Large intestine (tissue), 3 donors: Measurements from ENCODE around the gene PKHD1. TPM values are rescaled to one million over a fixed set of nuclear protein-coding genes. Genes with fewer than 3 reads are reported as not detected.
A peak's percentile ranks its signal among the peaks of the same experiment; 100 is the strongest.
"Not testable (repeated sequence)": the region's sequence is repeated elsewhere in the genome, so short reads cannot be mapped to it uniquely, and the experiment has no call there.

ENCODE experiments used
- DNase-seq, 2 donors: peaks; one replicate each; pipeline versions ENCODE4 v3.0.0 to v3.0.0-alpha.2; 2013
- H3K27ac ChIP-seq: one replicate; pipeline ENCODE4 v1.5.1; 2013; ENCODE audit warnings: low read length
- H3K27me3 ChIP-seq: 2 replicates; pipeline ENCODE4 v1.6.1; 2013; ENCODE audit warnings: low read length; ENCODE audit not compliant: control insufficient read depth, insufficient read depth
- H3K36me3 ChIP-seq: 2 replicates; pipeline ENCODE4 v1.6.1; 2013; ENCODE audit warnings: low read length; ENCODE audit not compliant: control insufficient read depth, insufficient read depth
- H3K4me1 ChIP-seq: one replicate; pipeline ENCODE4 v1.6.1; 2013; ENCODE audit warnings: low read length; ENCODE audit not compliant: control insufficient read depth, insufficient read depth
- H3K4me3 ChIP-seq: one replicate; pipeline ENCODE4 v1.5.1; 2013; ENCODE audit warnings: low read length
- H3K9me3 ChIP-seq: one replicate; pipeline ENCODE4 v1.6.1; 2013; ENCODE audit warnings: mild to moderate bottlenecking, low read depth, low read length, moderate library complexity; ENCODE audit not compliant: control insufficient read depth
- WGBS: methylation state at CpG from one replicate; pipeline ENCODE4 v1.1.5; 2013; ENCODE audit warnings: low lambda C conversion rate; ENCODE audit not compliant: insufficient coverage; 5-methylcytosine and 5-hydroxymethylcytosine counted together
- polyA plus RNA-seq: library from polyadenylated mRNA; unstranded; fragments of 120-200 nt; gene quantifications from one replicate; pipeline ENCODE4 v1.2.1, GENCODE V29; 2013

PKHD1 gene
- polyA plus RNA-seq, 1 donor, result 0.36 TPM

DNA sequence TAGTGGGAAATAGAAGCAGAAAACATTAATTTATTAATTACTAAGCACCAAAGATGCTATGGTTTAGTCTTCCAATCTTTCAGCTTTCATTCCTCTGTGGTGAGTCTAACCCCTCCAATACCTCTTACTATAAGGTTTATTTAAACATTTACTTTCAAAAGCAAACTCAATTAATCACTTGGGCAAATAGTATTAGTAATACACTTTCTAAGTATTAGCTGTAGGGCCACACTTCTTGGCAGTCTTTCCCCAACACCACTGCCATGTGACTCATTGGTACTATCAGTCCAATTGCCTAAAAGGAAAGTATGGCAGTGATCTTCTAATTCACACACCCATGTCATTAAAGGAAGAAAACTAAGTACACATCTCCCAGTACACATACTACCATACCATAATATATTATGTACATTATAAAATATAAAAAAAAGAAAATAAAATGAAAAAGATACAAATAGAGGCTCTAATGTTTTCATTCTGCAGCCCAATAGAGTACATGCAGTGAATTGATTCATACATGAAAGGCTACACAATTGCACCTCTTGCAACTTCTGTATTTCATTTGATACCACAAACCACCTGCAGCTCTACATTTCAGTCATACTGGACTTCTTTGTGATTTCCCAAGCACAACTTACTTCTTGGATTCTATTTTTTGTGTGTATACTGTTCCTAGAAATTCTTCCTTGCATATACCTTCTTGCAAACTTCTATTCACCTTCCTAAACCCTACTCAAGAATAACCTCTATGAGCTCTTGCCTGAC, 218.6 kb downstream of the PKHD1 start:
- no peak overlapping the region for H3K27ac ChIP-seq
- no peak for DNase-seq
- no peaks in the 10 kb centered on the region for H3K36me3 ChIP-seq
- no peak overlapping the region for H3K4me3 ChIP-seq
- H3K4me1 ChIP-seq, result no peaks in the 10 kb centered on the region
- no peaks in the 10 kb centered on the region for H3K27me3 ChIP-seq
- no peaks in the 10 kb centered on the region for H3K9me3 ChIP-seq

DNA sequence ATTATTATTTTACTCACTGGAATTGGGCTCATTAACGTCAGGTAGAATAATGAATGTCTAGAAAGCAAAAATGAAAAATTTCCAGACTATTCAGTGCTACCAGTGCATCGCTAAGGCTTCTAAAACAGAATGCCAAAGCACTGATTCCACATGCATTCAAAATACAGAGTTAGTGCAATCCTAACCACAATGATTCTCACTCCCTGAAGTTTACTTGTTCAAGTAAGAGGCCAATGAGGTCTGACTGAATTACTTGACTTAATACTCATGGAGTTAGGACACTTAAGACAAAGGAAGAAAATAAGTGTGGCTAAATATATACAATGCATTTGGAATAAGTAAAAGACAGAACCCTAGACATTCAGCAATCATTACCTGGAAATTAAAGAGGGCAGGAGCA, 220.5 kb downstream of the PKHD1 start:
- WGBS, result 50% methylated on average over 2 of the region's 2 CpGs
- no peaks in the 10 kb centered on the region for H3K36me3 ChIP-seq
- no peak overlapping the region for H3K27ac ChIP-seq
- H3K9me3 ChIP-seq, result no peaks in the 10 kb centered on the region
- H3K27me3 ChIP-seq, result no peaks in the 10 kb centered on the region
- no peak for DNase-seq
- H3K4me1 ChIP-seq, result no peaks in the 10 kb centered on the region
- H3K4me3 ChIP-seq, result no peak overlapping the region

DNA sequence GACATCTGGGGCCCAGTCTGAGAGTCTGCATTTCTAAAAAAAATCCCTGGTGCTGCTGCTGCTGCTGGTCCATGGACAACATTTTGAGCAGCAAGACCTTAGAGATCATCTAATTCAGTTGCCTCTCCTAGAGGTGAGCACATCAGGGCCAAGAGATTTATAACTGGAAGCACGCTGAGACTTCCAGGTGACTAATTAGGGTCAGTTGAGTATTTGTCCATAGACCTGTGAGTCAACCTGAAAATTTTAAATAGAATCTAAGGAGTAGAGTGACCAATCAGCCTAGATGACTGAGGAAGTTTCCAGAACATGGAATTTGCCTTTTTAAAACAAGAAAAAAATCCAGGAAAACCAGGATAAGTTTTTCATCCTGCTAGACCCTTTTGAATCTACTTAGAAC, 221.4 kb downstream of the PKHD1 start:
- 60% methylated on average over 1 of the region's 1 CpG for WGBS

DNA sequence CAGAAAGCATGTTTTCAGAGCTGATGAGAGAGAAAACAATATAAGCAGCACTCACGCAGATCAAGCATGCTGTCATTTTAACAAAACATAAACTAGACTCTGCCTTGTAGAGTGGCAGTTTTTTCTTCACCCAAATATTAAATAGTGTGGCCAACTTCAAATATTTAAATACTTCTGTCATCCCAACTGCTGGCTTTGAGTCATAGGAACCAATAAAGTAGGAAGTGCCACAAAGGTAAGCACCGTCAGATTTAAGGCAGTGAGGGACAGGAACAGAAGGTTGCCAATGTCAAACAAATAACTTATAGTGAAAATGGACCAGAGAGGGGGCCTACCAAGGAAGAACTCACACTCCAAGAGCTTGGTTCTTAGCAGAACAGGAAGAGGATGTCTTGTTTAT, 222.2 kb downstream of the PKHD1 start:
- DNase-seq, result no peak
- WGBS, result no CpG with 5 or more reads among the region's 2 CpGs
- no peaks in the 10 kb centered on the region for H3K27me3 ChIP-seq
- no peaks in the 10 kb centered on the region for H3K4me1 ChIP-seq
- H3K27ac ChIP-seq, result no peak overlapping the region
- no peaks in the 10 kb centered on the region for H3K9me3 ChIP-seq
- no peaks in the 10 kb centered on the region for H3K36me3 ChIP-seq
- H3K4me3 ChIP-seq, result no peak overlapping the region

More for the DNA sequence above, 221.4 kb downstream of the PKHD1 start:
- Histone ChIP-seq H3K36me3 (no peaks in the 10 kb centered on the region), H3K9me3 (no peaks in the 10 kb centered on the region), H3K4me3 (no peak overlapping the region), H3K4me1 (no peaks in the 10 kb centered on the region), H3K27me3 (no peaks in the 10 kb centered on the region), H3K27ac (no peak overlapping the region)
- no peak for DNase-seq

DNA sequence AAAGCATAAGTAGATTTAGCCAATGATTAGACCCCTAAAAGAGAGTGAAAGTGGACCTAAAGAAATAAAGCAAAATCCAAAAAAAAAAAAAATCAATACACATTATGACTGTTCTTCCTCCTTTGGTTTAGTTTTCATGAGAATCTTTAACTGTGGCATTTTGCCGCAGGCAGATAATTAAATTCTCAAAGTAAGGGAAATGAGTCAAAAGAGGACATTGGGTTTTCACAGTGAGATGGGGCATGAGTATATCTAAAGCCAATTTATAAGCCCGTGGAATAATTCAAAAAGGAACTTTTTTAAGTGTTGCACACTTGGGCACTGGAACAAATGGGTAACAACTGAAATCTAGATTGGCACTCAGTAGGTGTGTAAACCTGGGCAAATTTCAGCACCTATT, 230.3 kb downstream of the PKHD1 start:
- no peak for DNase-seq
- Histone ChIP-seq H3K27me3 (no peaks in the 10 kb centered on the region), H3K4me3 (no peak overlapping the region), H3K27ac (no peak overlapping the region), H3K36me3 (no peaks in the 10 kb centered on the region), H3K4me1 (no peaks in the 10 kb centered on the region), H3K9me3 (no peaks in the 10 kb centered on the region)
- WGBS, result 100% methylated on average over 1 of the region's 2 CpGs

DNA sequence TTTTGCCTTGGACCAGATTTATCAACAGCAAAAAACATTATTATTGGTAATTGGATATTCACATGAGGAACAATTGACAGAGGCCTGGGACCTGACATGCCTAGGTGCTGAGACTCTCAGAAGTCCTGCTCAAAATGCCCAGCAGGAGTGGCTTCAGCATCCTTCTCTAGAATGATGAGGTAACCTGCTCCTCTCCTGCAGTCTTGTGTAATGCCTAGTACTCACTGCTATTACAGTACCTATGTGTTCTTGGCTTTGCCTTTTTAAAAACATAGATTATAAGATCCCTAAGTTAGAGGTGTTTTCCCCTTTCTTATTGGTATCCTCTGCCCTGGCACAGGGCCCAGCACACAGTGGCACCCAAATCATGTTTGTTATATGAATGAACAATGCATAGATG, 230.9 kb downstream of the PKHD1 start:
- H3K4me3 ChIP-seq, result no peak overlapping the region
- H3K4me1 ChIP-seq, result no peaks in the 10 kb centered on the region

DNA sequence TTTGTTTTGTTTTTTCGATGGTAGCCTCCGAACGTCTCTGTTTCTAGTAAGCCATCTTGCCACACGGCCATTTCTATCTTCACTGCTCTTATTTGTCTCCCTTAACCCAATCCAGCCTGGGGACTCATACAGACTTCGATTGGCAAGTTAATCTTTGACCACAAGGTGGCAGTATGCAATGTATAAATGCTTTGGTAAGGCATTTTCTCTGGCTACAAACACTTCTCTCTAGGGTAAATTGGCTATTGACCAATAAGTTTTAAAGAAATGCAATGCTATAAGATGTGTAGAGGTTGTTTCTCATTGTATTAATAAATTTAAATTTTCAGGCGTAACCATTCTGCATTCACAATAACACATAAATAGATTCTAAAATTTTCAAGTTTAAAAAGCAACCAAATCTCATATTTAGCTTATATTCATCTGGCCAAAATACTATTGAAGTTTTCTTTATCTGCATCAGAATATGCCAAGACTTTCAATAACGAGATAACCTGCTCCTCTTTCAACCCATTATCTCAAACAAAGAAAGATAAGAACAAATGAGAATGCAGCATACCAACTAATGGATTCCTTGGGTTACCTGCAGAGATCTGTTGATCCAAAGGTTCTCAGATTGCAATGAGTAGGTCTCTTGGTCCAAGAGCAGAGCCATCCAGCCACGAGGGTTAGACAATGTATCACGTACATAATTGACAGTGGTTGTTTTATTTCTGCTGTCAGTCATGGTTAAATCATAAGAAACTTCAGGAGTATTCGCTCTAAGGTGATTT, 231.9 kb downstream of the PKHD1 start:
- Histone ChIP-seq H3K27me3 (no peaks in the 10 kb centered on the region), H3K4me1 (no peaks in the 10 kb centered on the region), H3K27ac (no peak overlapping the region), H3K36me3 (no peaks in the 10 kb centered on the region), H3K9me3 (no peaks in the 10 kb centered on the region), H3K4me3 (no peak overlapping the region)
- DNase-seq, result peak; percentile 44 to 55
- WGBS, result no CpG with 5 or more reads among the region's 10 CpGs

More for the DNA sequence above, 230.9 kb downstream of the PKHD1 start:
- Histone ChIP-seq H3K36me3 (no peaks in the 10 kb centered on the region), H3K27me3 (no peaks in the 10 kb centered on the region), H3K27ac (no peak overlapping the region), H3K9me3 (no peaks in the 10 kb centered on the region)
- no peak for DNase-seq

DNA sequence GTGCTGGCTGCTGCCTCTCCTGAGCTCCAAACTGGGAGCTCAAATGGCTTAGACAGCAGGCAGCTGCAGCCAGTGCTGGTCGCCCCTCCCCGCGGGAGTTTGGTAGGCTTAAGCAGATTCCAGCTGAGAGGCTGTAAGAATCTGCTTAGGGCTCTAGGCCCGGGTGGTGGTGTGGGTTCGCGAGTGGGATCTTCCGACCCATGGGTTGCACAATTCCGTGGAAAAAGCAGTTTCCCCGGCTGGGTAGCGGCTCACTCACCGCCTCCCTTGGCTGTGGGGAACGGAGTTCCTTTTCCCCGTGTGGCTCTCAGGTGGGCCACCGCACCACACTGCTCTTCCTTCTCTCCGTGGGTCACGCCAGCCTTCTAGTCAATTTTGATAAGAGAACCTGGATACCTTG, 232.5 kb downstream of the PKHD1 start:
- H3K36me3 ChIP-seq, result no peaks in the 10 kb centered on the region
- no peak for DNase-seq
- no peaks in the 10 kb centered on the region for H3K27me3 ChIP-seq
- H3K4me1 ChIP-seq, result no peaks in the 10 kb centered on the region
- no peak overlapping the region for H3K27ac ChIP-seq
- WGBS, result no CpG with 5 or more reads among the region's 16 CpGs
- H3K9me3 ChIP-seq, result no peaks in the 10 kb centered on the region
- no peak overlapping the region for H3K4me3 ChIP-seq

DNA sequence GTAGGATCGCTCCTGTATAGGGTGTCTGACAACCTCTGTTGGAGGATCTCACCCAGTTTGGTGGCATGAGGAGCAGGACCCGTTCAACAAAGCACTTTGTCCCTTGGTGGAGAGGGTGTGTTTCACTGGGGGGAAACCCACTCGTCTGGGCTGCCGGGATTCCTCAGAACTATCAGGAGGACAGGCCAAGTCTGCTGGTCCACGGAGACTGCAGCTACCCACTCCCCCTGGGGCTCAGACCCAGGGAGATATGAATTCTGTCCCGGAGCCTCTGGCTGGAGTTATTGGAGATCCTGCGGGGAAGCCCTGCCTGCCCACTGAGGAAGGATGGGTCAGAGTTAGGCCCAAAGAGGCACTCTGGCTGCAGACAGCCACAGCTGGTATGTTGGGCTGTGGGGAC, 233.1 kb downstream of the PKHD1 start:
- no peak overlapping the region for H3K4me3 ChIP-seq
- WGBS, result no CpG with 5 or more reads among the region's 7 CpGs
- DNase-seq, result no peak
- H3K36me3 ChIP-seq, result no peaks in the 10 kb centered on the region
- H3K27me3 ChIP-seq, result no peaks in the 10 kb centered on the region
- H3K27ac ChIP-seq, result no peak overlapping the region
- no peaks in the 10 kb centered on the region for H3K9me3 ChIP-seq
- no peaks in the 10 kb centered on the region for H3K4me1 ChIP-seq

DNA sequence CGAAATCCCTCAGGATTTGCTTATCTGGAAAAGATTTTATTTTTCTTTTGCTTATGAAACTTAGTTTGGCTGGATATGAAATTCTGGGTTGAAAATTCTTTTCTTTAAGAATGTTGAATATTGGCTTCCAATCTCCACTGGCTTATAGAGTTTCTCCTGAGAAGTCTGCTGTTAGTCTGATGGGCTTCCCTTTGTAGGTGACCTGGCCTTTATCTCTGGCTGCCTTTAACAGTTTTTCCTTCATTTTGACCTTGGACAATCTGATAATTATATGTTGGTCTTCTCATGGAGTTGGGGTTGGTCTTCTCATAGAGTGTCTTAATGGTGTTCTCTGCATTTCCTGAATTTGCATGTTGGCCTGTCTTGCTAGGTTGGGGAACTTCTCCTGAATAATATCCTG, 234.3 kb downstream of the PKHD1 start:
- WGBS, result 89% methylated on average over 1 of the region's 1 CpG

DNA sequence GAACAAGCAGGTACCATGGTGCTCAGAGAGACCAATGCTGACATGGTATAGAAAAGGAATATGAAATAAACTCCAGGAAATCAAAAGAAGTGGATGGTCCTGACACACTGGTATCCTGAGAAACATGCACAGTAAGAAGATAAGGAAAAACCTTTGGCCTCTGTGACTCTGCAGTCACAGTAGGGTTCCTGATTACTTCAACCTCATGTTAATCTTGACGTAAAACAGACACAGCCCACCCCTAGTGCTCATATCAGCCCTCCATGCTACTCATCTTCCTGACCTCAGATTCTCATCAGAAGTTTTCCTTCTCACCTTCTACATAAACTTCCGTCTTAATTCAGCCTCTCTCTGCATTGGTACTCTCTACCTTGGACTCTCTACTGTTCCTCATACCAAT, 240.9 kb downstream of the PKHD1 start:
- Histone ChIP-seq H3K4me3 (no peak overlapping the region), H3K27ac (no peak overlapping the region), H3K27me3 (no peaks in the 10 kb centered on the region), H3K9me3 (peaks cover 2% of the 10 kb centered on the region), H3K36me3 (no peaks in the 10 kb centered on the region), H3K4me1 (peaks cover 5% of the 10 kb centered on the region)
- WGBS, result 100% methylated on average over 1 of the region's 2 CpGs
- DNase-seq, result peak; percentile 8 to 43

More for the DNA sequence above, 234.3 kb downstream of the PKHD1 start:
- not testable (repeated sequence) for H3K36me3 ChIP-seq, H3K4me3 ChIP-seq, H3K27ac ChIP-seq, H3K9me3 ChIP-seq, H3K27me3 ChIP-seq, H3K4me1 ChIP-seq, DNase-seq
